AG09309 (cell line): ENCODE measurements around the gene PRDM16.

Experiments used
- DNase-seq: peaks from one replicate; pipeline ENCODE4 v3.0.0-alpha.2; 2010; ENCODE audit warnings: low read depth
- H3K4me3 ChIP-seq: 2 replicates; pipeline ENCODE4 v1.5.1; 2011; ENCODE audit warnings: mild to moderate bottlenecking, low read depth, low read length, moderate library complexity; ENCODE audit not compliant: control insufficient read depth
- CTCF ChIP-seq: IDR thresholded peaks from 2 replicates; pipeline ENCODE4 v1.5.1; 2011; ENCODE audit warnings: mild to moderate bottlenecking, low read depth, low read length, inconsistent platforms; ENCODE audit not compliant: insufficient read depth, control insufficient read depth; ENCODE audit errors: missing control alignments

The PRDM16 gene

GRCh38 chr1:3141129-3141528 is 72.1 kb downstream of the PRDM16 start:
- no peak for TF ChIP-seq CTCF
- no peak for DNase-seq
- no peak overlapping the region for H3K4me3 ChIP-seq

GRCh38 chr1:3141836-3142235 is 72.8 kb downstream of the PRDM16 start:
- no peak overlapping the region for H3K4me3 ChIP-seq
- TF ChIP-seq CTCF = no peak
- DNase-seq = no peak

GRCh38 chr1:3142236-3142635 is 73.2 kb downstream of the PRDM16 start:
- no peak overlapping the region for H3K4me3 ChIP-seq
- no peak for TF ChIP-seq CTCF

GRCh38 chr1:3142751-3143150 is 73.7 kb downstream of the PRDM16 start:
- no peak for TF ChIP-seq CTCF

More at GRCh38 chr1:3142236-3142635, 73.2 kb downstream of the PRDM16 start:
- DNase-seq = no peak

GRCh38 chr1:3145532-3146325 is 76.7 kb downstream of the PRDM16 start:
- TF ChIP-seq CTCF = no peak
- no peak overlapping the region for H3K4me3 ChIP-seq
- DNase-seq = no peak

More at GRCh38 chr1:3142751-3143150, 73.7 kb downstream of the PRDM16 start:
- H3K4me3 ChIP-seq = no peak overlapping the region
- no peak for DNase-seq

- TF ChIP-seq CTCF = no peak
- H3K4me3 ChIP-seq = no peak overlapping the region
- no peak for DNase-seq
Measured at GRCh38 chr1:3146458-3146857, 77.5 kb downstream of the PRDM16 start.
